Duodenal mucosa (tissue), 2 donors: ENCODE data around the gene NNMT.

Experiments
- H3K27ac ChIP-seq: one replicate; pipeline ENCODE4 v1.7.0; 2013; ENCODE audit warnings: low read depth, low read length
- H3K27me3 ChIP-seq, 2 donors: one replicate each; pipeline ENCODE4 v1.7.0; 2013; ENCODE audit warnings: low read length in 2 of 2, control low read depth in 1 of 2; ENCODE audit not compliant: insufficient read depth in 2 of 2, control insufficient read depth in 1 of 2
- H3K36me3 ChIP-seq, 2 donors: one replicate each; pipeline ENCODE4 v1.7.0; 2013; ENCODE audit warnings: low read length in 2 of 2, control low read depth in 1 of 2; ENCODE audit not compliant: insufficient read depth in 2 of 2, control insufficient read depth in 1 of 2
- H3K4me1 ChIP-seq, 2 donors: one replicate each; pipeline ENCODE4 v1.7.0; 2013; ENCODE audit warnings: low read length in 2 of 2, control low read depth in 1 of 2; ENCODE audit not compliant: insufficient read depth in 2 of 2, control insufficient read depth in 1 of 2
- H3K4me3 ChIP-seq, 2 donors: one replicate each; pipeline ENCODE4 v1.7.0; 2013; ENCODE audit warnings: low read length in 2 of 2, low read depth in 1 of 2
- H3K9ac ChIP-seq, 2 donors: one replicate each; pipeline ENCODE4 v1.7.0; 2013; ENCODE audit warnings: low read length in 2 of 2, low read depth in 1 of 2
- H3K9me3 ChIP-seq, 2 donors: one replicate each; pipeline ENCODE4 v1.7.0; 2013; ENCODE audit warnings: low read length in 2 of 2, control low read depth in 1 of 2; ENCODE audit not compliant: control insufficient read depth in 1 of 2

NNMT gene

GRCh38 chr11:114262681-114263512 is 33.3 kb upstream of the NNMT start:
- Histone ChIP-seq H3K36me3 (no peaks in the 10 kb centered on the region), H3K27me3 (peaks cover 0 to 3% of the 10 kb centered on the region in 2 donors), H3K9ac (no peak overlapping the region), H3K4me3 (no peak overlapping the region), H3K27ac (no peak overlapping the region), H3K9me3 (no peaks in the 10 kb centered on the region), H3K4me1 (peaks cover 3 to 8% of the 10 kb centered on the region in 2 donors)

- Histone ChIP-seq H3K27ac (no peak overlapping the region), H3K4me1 (peaks cover 3 to 8% of the 10 kb centered on the region in 2 donors), H3K9me3 (no peaks in the 10 kb centered on the region), H3K36me3 (no peaks in the 10 kb centered on the region), H3K4me3 (no peak overlapping the region), H3K27me3 (peaks cover 0 to 3% of the 10 kb centered on the region in 2 donors), H3K9ac (no peak overlapping the region)
These were observed 32.6 kb upstream of the NNMT start for GRCh38 chr11:114263513-114264170.

- H3K4me1 ChIP-seq: peaks cover 3 to 8% of the 10 kb centered on the region in 2 donors
- no peak overlapping the region for H3K9ac ChIP-seq
- no peaks in the 10 kb centered on the region for H3K36me3 ChIP-seq
These were observed 31.8 kb upstream of the NNMT start for GRCh38 chr11:114264381-114264780.

GRCh38 chr11:114265122-114265878 is 30.9 kb upstream of the NNMT start:
- Histone ChIP-seq H3K4me1 (peaks cover 3 to 8% of the 10 kb centered on the region in 2 donors), H3K27me3 (peaks cover 0 to 4% of the 10 kb centered on the region in 2 donors), H3K9me3 (no peaks in the 10 kb centered on the region), H3K9ac (no peak overlapping the region), H3K36me3 (no peaks in the 10 kb centered on the region), H3K27ac (no peak overlapping the region), H3K4me3 (no peak overlapping the region)

More at GRCh38 chr11:114264381-114264780, 31.8 kb upstream of the NNMT start:
- H3K4me3 ChIP-seq: no peak overlapping the region
- peaks cover 0 to 3% of the 10 kb centered on the region in 2 donors for H3K27me3 ChIP-seq
- H3K9me3 ChIP-seq: no peaks in the 10 kb centered on the region
- H3K27ac ChIP-seq: no peak overlapping the region

GRCh38 chr11:114269498-114269897 is 26.7 kb upstream of the NNMT start:
- H3K9me3 ChIP-seq: no peaks in the 10 kb centered on the region
- no peak overlapping the region for H3K9ac ChIP-seq

GRCh38 chr11:114270531-114271270 is 25.5 kb upstream of the NNMT start:
- no peak overlapping the region for H3K27ac ChIP-seq
- H3K4me1 ChIP-seq: no peaks in the 10 kb centered on the region
- no peak overlapping the region for H3K4me3 ChIP-seq
- H3K9me3 ChIP-seq: no peaks in the 10 kb centered on the region
- H3K36me3 ChIP-seq: no peaks in the 10 kb centered on the region
- peaks cover 6 to 10% of the 10 kb centered on the region in 2 donors for H3K27me3 ChIP-seq
- H3K9ac ChIP-seq: no peak overlapping the region

More at GRCh38 chr11:114269498-114269897, 26.7 kb upstream of the NNMT start:
- H3K4me3 ChIP-seq: no peak overlapping the region
- H3K27ac ChIP-seq: no peak overlapping the region
- no peaks in the 10 kb centered on the region for H3K36me3 ChIP-seq
- H3K4me1 ChIP-seq: no peaks in the 10 kb centered on the region
- H3K27me3 ChIP-seq: peaks cover 6% of the 10 kb centered on the region in 2 donors

GRCh38 chr11:114271316-114271715 is 24.9 kb upstream of the NNMT start:
- H3K27me3 ChIP-seq: peaks cover 6 to 10% of the 10 kb centered on the region in 2 donors
- H3K36me3 ChIP-seq: no peaks in the 10 kb centered on the region

GRCh38 chr11:114272311-114272710 is 23.9 kb upstream of the NNMT start:
- H3K4me1 ChIP-seq: no peaks in the 10 kb centered on the region
- no peaks in the 10 kb centered on the region for H3K36me3 ChIP-seq
- H3K9ac ChIP-seq: no peak overlapping the region
- peaks cover 6 to 10% of the 10 kb centered on the region in 2 donors for H3K27me3 ChIP-seq
- no peaks in the 10 kb centered on the region for H3K9me3 ChIP-seq
- no peak overlapping the region for H3K27ac ChIP-seq
- no peak overlapping the region for H3K4me3 ChIP-seq

More at GRCh38 chr11:114271316-114271715, 24.9 kb upstream of the NNMT start:
- H3K9ac ChIP-seq: no peak overlapping the region
- H3K4me3 ChIP-seq: no peak overlapping the region
- no peak overlapping the region for H3K27ac ChIP-seq
- H3K4me1 ChIP-seq: no peaks in the 10 kb centered on the region
- H3K9me3 ChIP-seq: no peaks in the 10 kb centered on the region

GRCh38 chr11:114273071-114273470 is 23.1 kb upstream of the NNMT start:
- Histone ChIP-seq H3K4me3 (no peak overlapping the region), H3K9ac (no peak overlapping the region), H3K27me3 (peaks cover 6 to 10% of the 10 kb centered on the region in 2 donors), H3K27ac (no peak overlapping the region), H3K4me1 (no peaks in the 10 kb centered on the region), H3K9me3 (no peaks in the 10 kb centered on the region), H3K36me3 (no peaks in the 10 kb centered on the region)
